Hepatocyte (in vitro differentiated cells): ENCODE data around the gene DOCK2.
"Not testable (repeated sequence)": the region's sequence is repeated elsewhere in the genome, so short reads cannot be mapped to it uniquely, and the experiment has no call there.

Experiments used
- CTCF ChIP-seq: fragments of 200-600 bp; sonication (generic); IDR thresholded peaks from 2 replicates; pipeline ENCODE4 v1.5.1; 2016; ENCODE audit warnings: antibody characterized with exemption, mild to moderate bottlenecking; ENCODE audit not compliant: poor library complexity
- EZH2 ChIP-seq: fragments of 200-600 bp; sonication (generic); IDR thresholded peaks from 2 replicates; pipeline ENCODE4 v1.6.1; 2016; ENCODE audit warnings: antibody characterized with exemption, mild to moderate bottlenecking, borderline replicate concordance
- EZH2phosphoT487 ChIP-seq: fragments of 200-600 bp; sonication (generic); IDR thresholded peaks from one replicate; pipeline ENCODE4 v1.6.1; 2018; ENCODE audit warnings: antibody characterized with exemption, mild to moderate bottlenecking, low read depth, moderate library complexity; ENCODE audit not compliant: unreplicated experiment, severe bottlenecking

- TF ChIP-seq CTCF, EZH2, EZH2phosphoT487: not testable (repeated sequence)
Observed at GRCh38 chr5:169808880-169809279, 171.8 kb downstream of the DOCK2 start.
